Upper lobe of right lung (tissue), 1 donor: ENCODE data around the gene FCN1. TPM values are rescaled to one million over a fixed set of nuclear protein-coding genes. Genes with fewer than 3 reads are reported as not detected.

Source experiments
- total RNA-seq: library from RNA; stranded (reverse); fragmentation: NEBNext Ultra II Directional; extraction: Animal tissue kit (Norgen Biotek cat#: 25700); gene quantifications from one replicate; pipeline ENCODE4 v1.2.1, GENCODE V29; 2021
- donor health status: DM: no; HTN: yes; CAD: no; lungs with severe emphysema.

Gene FCN1
- total RNA-seq, 1 donor from 2014 or later = 63.0 TPM

Other genes starting within 250 kb of the FCN1 start
- not detected for gene FCN2, start 37.1 kb downstream of the FCN1 start, total RNA-seq
- 26.0 TPM for gene OLFM1, start 169.8 kb upstream of the FCN1 start, total RNA-seq